Nephron progenitor cell (in vitro differentiated cells): ENCODE data around the gene MGRN1.

Experiments used
- DNase-seq: peaks from one replicate; pipeline ENCODE4 v3.0.0; 2021
- H3K27ac Mint-ChIP-seq: 2 replicates; pipeline ENCODE4 v1.8.0; 2021; ENCODE audit warnings: mild to moderate bottlenecking, moderate library complexity, mixed read lengths
- H3K27me3 Mint-ChIP-seq: 2 replicates; pipeline ENCODE4 v1.8.0; 2021; ENCODE audit warnings: mild to moderate bottlenecking, low read depth, mixed read lengths; ENCODE audit not compliant: poor library complexity
- H3K36me3 Mint-ChIP-seq: 2 replicates; pipeline ENCODE4 v1.8.0; 2021; ENCODE audit warnings: low read depth, mixed read lengths
- H3K4me1 Mint-ChIP-seq: 2 replicates; pipeline ENCODE4 v1.8.0; 2021; ENCODE audit warnings: mixed read lengths
- H3K4me3 Mint-ChIP-seq: 2 replicates; pipeline ENCODE4 v1.8.0; 2021; ENCODE audit warnings: mild to moderate bottlenecking, moderate library complexity, mixed read lengths
- H3K9me3 Mint-ChIP-seq: 2 replicates; pipeline ENCODE4 v1.8.0; 2021; ENCODE audit warnings: mild to moderate bottlenecking, moderate library complexity, mixed read lengths
- TF ChIP-seq, protein P1 (sequence below): fragments of 200-600 bp; sonication (generic); IDR thresholded peaks from 2 replicates; pipeline ENCODE4 v1.5.0; 2021; ENCODE audit warnings: antibody characterized with exemption

The MGRN1 gene

DNA sequence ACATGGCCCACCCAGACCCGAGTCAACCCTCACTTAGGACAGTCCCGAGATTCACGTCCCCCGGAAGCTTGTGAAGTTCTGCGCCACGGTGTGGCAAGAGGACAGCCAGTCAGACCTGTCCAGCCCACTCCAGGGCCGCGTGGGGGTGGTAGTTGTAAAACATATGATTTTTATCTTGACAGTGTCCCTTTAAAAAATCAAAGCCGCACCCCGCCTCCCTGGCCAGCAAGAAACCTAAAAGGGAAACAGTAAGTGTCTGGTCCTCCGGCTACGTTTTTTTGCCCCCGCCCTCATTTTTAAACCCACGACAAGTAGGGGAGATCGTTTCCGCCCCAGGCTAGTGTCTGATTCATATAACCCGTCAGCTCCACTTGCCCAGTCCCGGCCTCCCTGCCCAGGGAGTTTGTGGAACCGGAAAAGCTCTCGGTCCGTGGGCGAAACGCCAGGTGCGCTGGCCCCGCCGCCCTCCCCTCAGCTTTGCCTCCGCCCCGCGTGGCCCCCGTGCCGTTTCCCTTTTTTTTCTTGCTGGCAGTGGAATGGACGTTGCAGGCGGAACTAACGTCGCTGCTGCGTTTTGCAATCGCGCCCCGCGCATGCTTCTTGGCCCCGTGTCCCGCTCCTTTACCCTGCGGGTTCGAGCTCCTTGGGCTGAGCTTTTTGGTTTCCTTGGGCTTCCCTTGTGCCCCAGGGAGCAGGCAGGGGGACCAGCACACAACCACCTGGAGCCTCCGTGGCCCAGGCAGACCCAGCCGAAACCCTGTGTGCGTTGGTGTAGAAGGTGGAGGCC, 55.4 kb downstream of the MGRN1 start:
- Mint-ChIP-seq H3K27me3 (no peaks in the 10 kb centered on the region), H3K9me3 (no peaks in the 10 kb centered on the region), H3K36me3 (peaks cover 9% of the 10 kb centered on the region), H3K27ac (peak overlapping the region; percentile 22), H3K4me3 (no peak overlapping the region), H3K4me1 (peaks cover 58% of the 10 kb centered on the region)
- TF ChIP-seq, protein P1, sequence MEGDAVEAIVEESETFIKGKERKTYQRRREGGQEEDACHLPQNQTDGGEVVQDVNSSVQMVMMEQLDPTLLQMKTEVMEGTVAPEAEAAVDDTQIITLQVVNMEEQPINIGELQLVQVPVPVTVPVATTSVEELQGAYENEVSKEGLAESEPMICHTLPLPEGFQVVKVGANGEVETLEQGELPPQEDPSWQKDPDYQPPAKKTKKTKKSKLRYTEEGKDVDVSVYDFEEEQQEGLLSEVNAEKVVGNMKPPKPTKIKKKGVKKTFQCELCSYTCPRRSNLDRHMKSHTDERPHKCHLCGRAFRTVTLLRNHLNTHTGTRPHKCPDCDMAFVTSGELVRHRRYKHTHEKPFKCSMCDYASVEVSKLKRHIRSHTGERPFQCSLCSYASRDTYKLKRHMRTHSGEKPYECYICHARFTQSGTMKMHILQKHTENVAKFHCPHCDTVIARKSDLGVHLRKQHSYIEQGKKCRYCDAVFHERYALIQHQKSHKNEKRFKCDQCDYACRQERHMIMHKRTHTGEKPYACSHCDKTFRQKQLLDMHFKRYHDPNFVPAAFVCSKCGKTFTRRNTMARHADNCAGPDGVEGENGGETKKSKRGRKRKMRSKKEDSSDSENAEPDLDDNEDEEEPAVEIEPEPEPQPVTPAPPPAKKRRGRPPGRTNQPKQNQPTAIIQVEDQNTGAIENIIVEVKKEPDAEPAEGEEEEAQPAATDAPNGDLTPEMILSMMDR: no peak
- no peak for DNase-seq

DNA sequence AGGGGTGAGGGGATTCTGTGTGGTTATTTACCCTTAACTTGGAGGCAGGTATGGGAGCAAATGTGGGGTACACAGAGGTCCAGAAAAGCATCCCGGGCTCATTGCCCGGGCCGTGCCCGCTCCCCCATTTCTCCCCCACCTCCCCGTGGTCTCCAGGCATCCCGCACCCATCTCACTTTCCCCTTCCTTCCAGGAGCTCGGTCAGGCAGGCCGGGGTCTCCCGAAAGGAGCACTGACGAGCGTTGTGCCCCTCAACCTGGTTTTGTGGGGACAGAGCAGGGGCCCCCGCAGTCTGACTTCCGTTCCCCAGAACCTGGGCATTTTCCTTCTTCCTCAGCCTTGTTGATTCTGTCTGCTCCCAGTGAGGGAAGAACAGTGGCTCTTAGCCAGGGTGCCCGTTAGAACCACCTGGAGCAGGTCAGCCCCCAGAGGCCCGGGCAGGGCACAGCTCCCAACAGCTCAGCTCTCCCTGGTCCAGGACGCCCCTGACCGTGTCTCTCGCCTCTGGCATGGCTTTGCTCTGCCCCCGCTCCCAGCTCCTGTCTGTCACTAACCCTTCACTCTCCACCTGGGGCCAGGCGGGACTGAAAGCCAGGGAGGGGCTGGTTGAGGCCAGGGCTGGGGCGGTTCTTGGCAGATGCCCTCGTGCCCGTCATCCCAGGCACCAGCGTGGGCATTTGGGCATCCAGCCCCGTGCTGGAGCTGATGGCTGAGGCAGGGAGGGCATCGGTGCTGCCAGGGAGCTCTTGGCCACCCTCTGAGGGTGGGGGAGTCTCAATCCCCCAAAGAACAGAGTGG, 56.2 kb downstream of the MGRN1 start:
- H3K27me3 Mint-ChIP-seq: no peaks in the 10 kb centered on the region
- no peak for DNase-seq
- H3K9me3 Mint-ChIP-seq: no peaks in the 10 kb centered on the region
- H3K36me3 Mint-ChIP-seq: peaks cover 10% of the 10 kb centered on the region
- TF ChIP-seq, protein P1: no peak
- H3K4me1 Mint-ChIP-seq: peaks cover 52% of the 10 kb centered on the region
- H3K4me3 Mint-ChIP-seq: no peak overlapping the region
- H3K27ac Mint-ChIP-seq: peak overlapping the region; percentile 22

DNA sequence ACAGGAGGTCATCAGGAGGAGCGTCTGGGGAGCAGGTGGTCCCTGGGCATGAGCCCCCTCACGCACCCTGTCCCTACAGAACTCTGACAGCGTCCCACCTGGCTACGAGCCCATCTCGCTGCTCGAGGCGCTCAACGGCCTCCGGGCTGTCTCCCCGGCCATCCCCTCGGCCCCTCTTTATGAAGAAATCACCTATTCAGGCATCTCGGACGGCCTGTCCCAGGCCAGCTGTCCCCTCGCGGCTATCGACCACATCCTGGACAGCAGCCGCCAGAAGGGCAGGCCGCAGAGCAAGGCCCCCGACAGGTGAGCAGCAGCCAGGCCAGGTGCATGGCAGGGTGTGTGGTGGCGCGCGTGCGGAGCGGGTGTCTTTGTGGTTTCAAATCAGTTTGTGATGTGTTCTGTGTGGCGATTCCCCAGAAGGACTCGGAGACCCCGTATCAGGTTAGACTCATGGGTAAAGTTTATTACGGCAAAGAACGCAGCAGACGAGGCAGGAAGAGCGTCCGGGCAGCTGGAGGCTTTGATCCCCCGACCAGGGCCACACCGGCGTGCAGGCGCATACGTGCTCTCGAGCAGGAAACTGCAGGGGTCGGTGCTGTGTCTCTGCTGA, 57.0 kb downstream of the MGRN1 start:
- no peak overlapping the region for H3K27ac Mint-ChIP-seq
- H3K9me3 Mint-ChIP-seq: no peaks in the 10 kb centered on the region
- TF ChIP-seq, protein P1: no peak
- H3K4me1 Mint-ChIP-seq: peaks cover 45% of the 10 kb centered on the region
- H3K4me3 Mint-ChIP-seq: no peak overlapping the region
- no peaks in the 10 kb centered on the region for H3K27me3 Mint-ChIP-seq
- H3K36me3 Mint-ChIP-seq: peaks cover 10% of the 10 kb centered on the region
- DNase-seq: no peak

DNA sequence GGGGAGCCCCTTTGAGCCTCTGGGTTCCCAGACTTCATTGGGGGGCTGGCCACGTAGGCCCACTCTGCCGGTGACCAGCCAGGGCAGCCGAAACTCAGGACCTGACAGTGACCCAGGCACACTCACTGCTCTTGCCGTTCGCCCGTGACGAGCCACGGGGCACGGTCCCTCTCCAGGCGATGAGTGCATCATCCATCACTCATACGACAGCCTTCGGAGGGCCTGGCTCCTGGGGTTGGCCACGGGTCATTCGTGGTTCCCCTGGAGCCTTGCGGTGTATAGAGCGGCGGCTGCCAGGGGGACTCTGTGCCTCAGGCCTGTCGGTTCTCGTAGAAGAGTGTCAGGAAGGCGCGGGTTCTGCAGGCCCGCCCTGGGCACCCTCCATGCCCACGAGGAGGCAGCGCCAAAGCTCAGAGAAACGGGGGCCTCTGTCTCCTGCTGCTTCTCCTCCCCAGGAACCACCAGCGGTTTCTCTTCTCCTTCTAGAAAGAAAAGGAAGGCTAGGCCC, 57.5 kb downstream of the MGRN1 start:
- Mint-ChIP-seq H3K36me3 (peaks cover 10% of the 10 kb centered on the region), H3K4me3 (no peak overlapping the region), H3K4me1 (peaks cover 39% of the 10 kb centered on the region), H3K27ac (no peak overlapping the region), H3K27me3 (no peaks in the 10 kb centered on the region), H3K9me3 (no peaks in the 10 kb centered on the region)
- peak; percentile 64 for DNase-seq
- TF ChIP-seq, protein P1: no peak

DNA sequence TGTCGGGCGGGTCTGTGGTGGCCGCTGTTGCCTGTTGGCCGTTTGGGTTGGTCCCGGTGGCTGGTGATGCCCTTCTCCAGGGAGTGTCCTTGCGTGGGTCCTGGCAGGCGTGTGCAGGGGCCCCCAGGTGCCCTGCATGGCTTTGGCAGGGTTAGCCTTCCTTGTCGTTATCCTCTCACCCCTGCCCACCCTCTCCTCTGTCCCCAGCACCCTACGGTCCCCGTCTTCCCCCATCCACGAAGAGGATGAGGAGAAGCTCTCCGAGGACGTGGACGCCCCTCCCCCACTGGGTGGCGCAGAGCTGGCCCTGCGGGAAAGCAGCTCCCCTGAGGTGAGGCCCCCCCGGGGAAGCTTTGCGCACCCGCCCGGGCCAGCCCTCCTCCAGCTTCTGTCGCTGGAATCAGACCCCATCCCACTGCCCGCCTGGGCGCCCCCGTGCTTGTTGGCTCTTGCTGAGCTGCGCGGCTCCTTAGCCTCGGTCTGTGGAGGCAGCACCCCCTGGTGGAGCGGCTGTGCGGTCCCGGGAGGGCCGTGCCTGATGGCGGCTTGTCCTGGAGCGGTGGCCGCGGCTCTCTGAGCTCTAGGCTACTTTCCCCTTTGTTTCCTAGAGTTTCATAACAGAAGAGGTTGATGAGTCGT, 58.1 kb downstream of the MGRN1 start:
- Mint-ChIP-seq H3K27me3 (no peaks in the 10 kb centered on the region), H3K9me3 (no peaks in the 10 kb centered on the region), H3K36me3 (peaks cover 14% of the 10 kb centered on the region), H3K4me1 (peaks cover 38% of the 10 kb centered on the region), H3K4me3 (no peak overlapping the region), H3K27ac (peak overlapping the region; percentile 80)
- DNase-seq: peak; percentile 77
- TF ChIP-seq, protein P1: peak; percentile 60
